HUES48 (cell line): ENCODE measurements around the gene SPINK9.
A peak's percentile ranks its signal among the peaks of the same experiment; 100 is the strongest.

Source experiments
- H3K27ac ChIP-seq: one replicate; pipeline ENCODE4 v1.7.0; 2013; ENCODE audit warnings: low read depth, low read length, inconsistent platforms
- H3K27me3 ChIP-seq: 2 replicates; pipeline ENCODE4 v1.6.1; 2013; ENCODE audit warnings: mild to moderate bottlenecking, low read length; ENCODE audit not compliant: control insufficient read depth, insufficient read depth
- H3K36me3 ChIP-seq: 2 replicates; pipeline ENCODE4 v1.6.1; 2013; ENCODE audit warnings: low read length; ENCODE audit not compliant: control insufficient read depth, insufficient read depth
- H3K4me1 ChIP-seq: 2 replicates; pipeline ENCODE4 v1.6.1; 2013; ENCODE audit warnings: mild to moderate bottlenecking, low read length; ENCODE audit not compliant: control insufficient read depth, insufficient read depth
- H3K4me3 ChIP-seq: 2 replicates; pipeline ENCODE4 v1.5.1; 2013; ENCODE audit warnings: mild to moderate bottlenecking, low read depth, low read length
- H3K9ac ChIP-seq: 2 replicates; pipeline ENCODE4 v1.6.1; 2013; ENCODE audit warnings: mild to moderate bottlenecking, low read depth, low read length, moderate library complexity
- H3K9me3 ChIP-seq: 2 replicates; pipeline ENCODE4 v1.6.1; 2013; ENCODE audit warnings: low read length; ENCODE audit not compliant: control insufficient read depth, insufficient read depth

The SPINK9 gene

GRCh38 chr5:148368299-148368698 lies 32.9 kb downstream of the SPINK9 start:
- H3K9me3 ChIP-seq, result no peaks in the 10 kb centered on the region
- 0 out of 2 replicates have a peak, but pooled peaks cover 3% of the 10 kb centered on the region for H3K4me1 ChIP-seq
- H3K4me3 ChIP-seq, result no peak overlapping the region
- no peak overlapping the region for H3K27ac ChIP-seq
- H3K27me3 ChIP-seq, result no peaks in the 10 kb centered on the region
- no peaks in the 10 kb centered on the region for H3K36me3 ChIP-seq
- no peak overlapping the region for H3K9ac ChIP-seq

GRCh38 chr5:148372166-148372725 lies 36.9 kb downstream of the SPINK9 start:
- H3K9ac ChIP-seq, result no peak overlapping the region
- 0 out of 2 replicates have a peak, but pooled peaks cover 3% of the 10 kb centered on the region for H3K4me1 ChIP-seq
- H3K4me3 ChIP-seq, result no peak overlapping the region
- no peaks in the 10 kb centered on the region for H3K27me3 ChIP-seq
- H3K36me3 ChIP-seq, result no peaks in the 10 kb centered on the region
- no peaks in the 10 kb centered on the region for H3K9me3 ChIP-seq
- no peak overlapping the region for H3K27ac ChIP-seq

GRCh38 chr5:148372893-148373292 lies 37.5 kb downstream of the SPINK9 start:
- Histone ChIP-seq H3K9ac (no peak overlapping the region), H3K27ac (no peak overlapping the region), H3K9me3 (no peaks in the 10 kb centered on the region), H3K4me1 (0 out of 2 replicates have a peak, but pooled peaks cover 3% of the 10 kb centered on the region), H3K27me3 (no peaks in the 10 kb centered on the region), H3K36me3 (no peaks in the 10 kb centered on the region), H3K4me3 (no peak overlapping the region)

GRCh38 chr5:148374690-148375360 lies 39.5 kb downstream of the SPINK9 start:
- H3K4me1 ChIP-seq, result 0 out of 2 replicates have a peak, but pooled peaks cover 3% of the 10 kb centered on the region
- H3K9me3 ChIP-seq, result no peaks in the 10 kb centered on the region
- no peak overlapping the region for H3K9ac ChIP-seq
- no peaks in the 10 kb centered on the region for H3K27me3 ChIP-seq
- no peak overlapping the region for H3K27ac ChIP-seq
- H3K36me3 ChIP-seq, result no peaks in the 10 kb centered on the region
- no peak overlapping the region for H3K4me3 ChIP-seq

GRCh38 chr5:148376198-148376597 lies 40.8 kb downstream of the SPINK9 start:
- Histone ChIP-seq H3K9me3 (no peaks in the 10 kb centered on the region), H3K36me3 (no peaks in the 10 kb centered on the region), H3K4me1 (0 out of 2 replicates have a peak, but pooled peaks cover 3% of the 10 kb centered on the region), H3K27me3 (no peaks in the 10 kb centered on the region), H3K27ac (no peak overlapping the region), H3K9ac (no peak overlapping the region), H3K4me3 (no peak overlapping the region)

- H3K9ac ChIP-seq, result no peak overlapping the region
- H3K36me3 ChIP-seq, result no peaks in the 10 kb centered on the region
- no peak overlapping the region for H3K27ac ChIP-seq
- H3K27me3 ChIP-seq, result no peaks in the 10 kb centered on the region
- H3K9me3 ChIP-seq, result no peaks in the 10 kb centered on the region
- H3K4me3 ChIP-seq, result no peak overlapping the region
- peaks cover 6% of the 10 kb centered on the region; the same call in 1 of the 2 replicates for H3K4me1 ChIP-seq
These were observed 43.3 kb downstream of the SPINK9 start for GRCh38 chr5:148378670-148379069.

GRCh38 chr5:148379340-148379739 lies 44.0 kb downstream of the SPINK9 start:
- Histone ChIP-seq H3K27ac (no peak overlapping the region), H3K36me3 (no peaks in the 10 kb centered on the region), H3K27me3 (no peaks in the 10 kb centered on the region), H3K9ac (no peak overlapping the region), H3K4me3 (no peak overlapping the region), H3K9me3 (no peaks in the 10 kb centered on the region), H3K4me1 (peaks cover 6% of the 10 kb centered on the region; the same call in 1 of the 2 replicates)

- Histone ChIP-seq H3K9ac (no peak overlapping the region), H3K27ac (peak overlapping the region; percentile 3), H3K4me3 (no peak overlapping the region), H3K4me1 (peaks cover 17% of the 10 kb centered on the region; the same call in 1 of the 2 replicates), H3K9me3 (no peaks in the 10 kb centered on the region), H3K27me3 (no peaks in the 10 kb centered on the region), H3K36me3 (no peaks in the 10 kb centered on the region)
These were observed 46.5 kb downstream of the SPINK9 start for GRCh38 chr5:148381906-148382305.

GRCh38 chr5:148382961-148383360 lies 47.6 kb downstream of the SPINK9 start:
- Histone ChIP-seq H3K9ac (peak overlapping the region; percentile 53), H3K36me3 (peaks cover 4% of the 10 kb centered on the region; the same call in 1 of the 2 replicates), H3K27me3 (no peaks in the 10 kb centered on the region), H3K4me3 (peak overlapping the region; percentile 92), H3K9me3 (no peaks in the 10 kb centered on the region), H3K27ac (peak overlapping the region; percentile 90), H3K4me1 (peaks cover 17% of the 10 kb centered on the region; the same call in 1 of the 2 replicates)

- Histone ChIP-seq H3K27ac (peak within 1 kb of the TSS; percentile 90), H3K27me3 (no peaks in the 10 kb centered on the region), H3K4me1 (peaks cover 22% of the 10 kb centered on the region), H3K9me3 (no peaks in the 10 kb centered on the region), H3K9ac (peak within 1 kb of the TSS; percentile 88), H3K36me3 (peaks cover 10% of the 10 kb centered on the region), H3K4me3 (peak within 1 kb of the TSS; percentile 92)
These were observed 48.4 kb downstream of the SPINK9 start, which contains the start of gene FBXO38 for GRCh38 chr5:148383564-148384379. FBXO38 (plus strand) TSS chr5:148383958; CDS start chr5:148394777, 10,819 bp downstream.
